Lung (tissue), 12 donors: Measurements from ENCODE around the gene FSCN2. TPM values are rescaled to one million over a fixed set of nuclear protein-coding genes. Genes with fewer than 3 reads are reported as not detected.

Experiments
- ATAC-seq: fragments of 200-7000 bp; cut with Tn5 transposase; one replicate; pipeline ENCODE4 v1.9.1; 2020; ENCODE audit warnings: moderate number of reproducible peaks; ENCODE audit not compliant: insufficient read depth, low FRiP score
- DNase-seq, 3 donors: peaks; one replicate each; pipeline ENCODE4 v3.0.0-alpha.2; 2013 to 2017
- H3K27ac ChIP-seq, 2 donors: one replicate each; pipeline ENCODE4 v1.5.1; 2013; ENCODE audit warnings: mild to moderate bottlenecking in 2 of 2, moderate library complexity in 2 of 2, control low read depth in 1 of 2, inconsistent platforms in 1 of 2, low read depth in 1 of 2, low read length in 1 of 2
- H3K27me3 ChIP-seq, 3 donors: one replicate each; pipeline ENCODE4 v1.5.1; 2013; ENCODE audit warnings: low read length in 2 of 3; ENCODE audit not compliant: control insufficient read depth in 3 of 3, insufficient read depth in 3 of 3
- H3K36me3 ChIP-seq, 4 donors: one replicate each; pipeline ENCODE4 v1.5.1; 2013; ENCODE audit warnings: low read length in 4 of 4, mild to moderate bottlenecking in 1 of 4, moderate library complexity in 1 of 4; ENCODE audit not compliant: control insufficient read depth in 4 of 4, insufficient read depth in 4 of 4
- H3K4me1 ChIP-seq, 5 donors: one replicate each; pipeline ENCODE4 v1.5.1; 2013; ENCODE audit warnings: low read length in 5 of 5, mild to moderate bottlenecking in 2 of 5, moderate library complexity in 1 of 5; ENCODE audit not compliant: control insufficient read depth in 5 of 5, insufficient read depth in 5 of 5
- H3K4me3 ChIP-seq: one replicate; pipeline ENCODE4 v1.5.1; 2013; ENCODE audit warnings: mild to moderate bottlenecking, control low read depth, moderate library complexity
- H3K9ac ChIP-seq, 2 donors: one replicate each; pipeline ENCODE4 v1.5.1; 2013; ENCODE audit warnings: low read length in 2 of 2, control low read depth in 1 of 2; ENCODE audit not compliant: insufficient read depth in 1 of 2
- H3K9me3 ChIP-seq, 4 donors: one replicate each; pipeline ENCODE4 v1.5.1; 2013; ENCODE audit warnings: low read length in 3 of 4, mild to moderate bottlenecking in 1 of 4, moderate library complexity in 1 of 4; ENCODE audit not compliant: control insufficient read depth in 4 of 4, insufficient read depth in 3 of 4
- CTCF ChIP-seq: IDR thresholded peaks from 2 replicates; pipeline ENCODE4 v1.5.1; 2012; ENCODE audit warnings: mild to moderate bottlenecking; ENCODE audit errors: control extremely low read depth, extremely low read depth
- WGBS, 2 donors: extraction: QIAGEN DNeasy Blood & Tissue Kit; methylation state at CpG; one replicate each; pipeline ENCODE4 v1.1.7; 2013; 5-methylcytosine and 5-hydroxymethylcytosine counted together
- polyA plus RNA-seq, 2 donors: library from polyadenylated mRNA; stranded (reverse); fragments of 200-250 nt; gene quantifications; one replicate each; pipeline ENCODE4 v1.2.1, GENCODE V29; 2013
- total RNA-seq, 2 donors: library from RNA; depleted of rRNA in 1 of 2; stranded (reverse); fragments of >200 nt in 1 of 2; gene quantifications; one replicate each; pipeline ENCODE4 v1.2.1, GENCODE V29; 2014 to 2021
- donor health status: control.
- donor health status: control.
- donor health status: Bipolar disorder and iron deficiency.
- donor health status: healthy.
- donor health status: DM: yes; HTN: yes; CAD: no.

The FSCN2 gene
- total and polyA plus RNA-seq, 4 donors: 0.46 to 3.9 (median 1.9) TPM

DNA sequence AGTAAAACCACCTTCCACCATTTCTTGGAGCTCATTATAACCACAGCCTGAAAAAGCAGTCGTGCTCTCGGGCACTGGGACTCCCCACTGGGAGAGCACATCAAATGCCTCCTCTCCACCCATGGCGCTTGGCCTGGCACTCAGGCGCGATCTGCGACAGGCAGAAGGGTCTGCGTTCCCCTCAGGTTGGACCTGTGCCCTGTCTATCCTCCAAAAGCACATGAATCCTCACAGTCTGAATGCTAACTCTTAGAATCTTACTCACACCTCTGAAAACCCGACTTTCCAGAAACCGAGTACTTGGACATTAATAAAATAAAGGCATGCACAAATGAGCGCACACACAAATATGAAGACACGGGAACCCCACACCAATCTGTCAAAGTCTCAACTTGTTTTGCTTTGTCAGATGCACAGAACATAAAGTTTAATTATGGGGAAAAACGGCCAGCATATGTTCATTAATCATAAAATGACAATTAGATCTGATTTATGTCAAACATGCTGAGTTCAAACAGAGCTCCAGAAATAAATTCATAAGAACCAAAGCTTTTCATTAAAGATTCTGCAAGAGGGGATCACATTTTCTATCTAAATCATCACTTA lies 44.5 kb downstream of the FSCN2 start:
- ATAC-seq (no peak), DNase-seq (no peak)
- H3K36me3 ChIP-seq: peaks cover 10 to 45% (median 41%) of the 10 kb centered on the region in 4 donors

DNA sequence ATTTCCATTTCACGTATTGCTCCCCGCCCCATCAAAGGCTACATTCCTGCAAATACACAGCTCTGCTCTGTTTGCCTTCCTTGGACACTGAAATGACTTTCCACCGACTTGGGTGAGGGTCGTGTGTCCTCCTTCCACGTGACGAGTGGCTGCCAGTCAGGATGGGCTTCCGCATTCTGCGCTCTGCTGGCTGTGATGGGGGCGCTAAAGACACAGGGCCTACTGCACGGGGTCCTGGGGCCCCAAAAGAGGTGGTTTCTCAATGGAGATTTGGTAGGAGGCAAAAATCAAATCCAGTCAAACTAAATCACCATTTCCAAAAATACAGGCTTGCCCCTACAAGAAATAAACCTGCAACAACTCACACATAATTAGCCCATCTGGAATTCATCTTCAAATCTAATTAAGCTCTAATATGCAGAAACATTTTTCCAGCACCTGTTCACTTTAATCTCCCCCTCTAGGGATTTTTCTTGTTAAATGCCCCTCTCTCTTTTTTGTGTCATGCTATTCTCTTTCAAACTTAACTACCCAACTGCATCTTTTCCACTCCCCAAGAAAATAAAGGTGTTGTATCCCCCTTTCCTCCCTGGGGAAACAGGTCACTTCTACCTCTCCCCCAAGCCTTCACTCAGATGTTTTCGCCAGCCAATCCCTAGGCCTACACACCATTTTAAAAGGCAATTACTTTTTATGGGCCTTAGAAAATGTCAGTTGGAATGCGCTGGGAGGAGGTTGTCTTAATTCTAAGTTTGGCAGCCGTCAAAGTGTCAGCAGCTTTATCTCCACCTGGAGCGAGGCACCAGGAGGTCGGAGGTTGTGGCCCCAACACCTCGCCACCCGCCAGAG lies 45.8 kb downstream of the FSCN2 start:
- ATAC-seq: no peak
- 91 to 92% methylated on average over 17 of the region's 17 CpGs for WGBS, 2 donors

More for the DNA sequence above, 44.5 kb downstream of the FSCN2 start:
- no peak overlapping the region for H3K9ac ChIP-seq
- no peaks in the 10 kb centered on the region for H3K9me3 ChIP-seq
- WGBS, 2 donors: 93% methylated on average over 12 of the region's 12 CpGs
- TF ChIP-seq CTCF: no peak
- peaks cover 0 to 6% (median 6%) of the 10 kb centered on the region in 5 donors for H3K4me1 ChIP-seq
- H3K27ac ChIP-seq: no peak overlapping the region
- no peaks in the 10 kb centered on the region for H3K27me3 ChIP-seq
- no peak overlapping the region for H3K4me3 ChIP-seq

DNA sequence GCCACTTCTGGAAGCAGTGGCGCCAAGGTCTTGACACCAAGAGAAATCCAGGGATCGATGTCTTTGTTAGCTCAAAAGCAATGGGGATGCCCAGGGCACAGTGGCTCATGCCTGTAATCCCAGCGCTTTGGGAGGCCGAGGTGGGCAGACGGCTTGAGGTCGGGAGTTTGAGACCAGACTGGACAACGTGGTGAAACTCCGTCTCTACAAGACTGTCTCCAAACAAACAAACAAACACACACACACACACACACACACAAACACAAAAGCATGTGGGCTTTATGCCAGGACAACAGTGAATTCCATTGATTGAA lies 46.4 kb downstream of the FSCN2 start:
- 88 to 92% methylated on average over 8 of the region's 8 CpGs for WGBS, 2 donors
- ATAC-seq: no peak

More for the DNA sequence above, 45.8 kb downstream of the FSCN2 start:
- TF ChIP-seq CTCF: no peak
- no peaks in the 10 kb centered on the region for H3K27me3 ChIP-seq
- H3K36me3 ChIP-seq: peaks cover 10 to 43% (median 34%) of the 10 kb centered on the region in 4 donors
- no peak overlapping the region for H3K4me3 ChIP-seq
- H3K4me1 ChIP-seq: peaks cover 0 to 8% (median 0%) of the 10 kb centered on the region in 5 donors
- no peak overlapping the region for H3K27ac ChIP-seq
- H3K9ac ChIP-seq: no peak overlapping the region
- H3K9me3 ChIP-seq: no peaks in the 10 kb centered on the region
- DNase-seq: no peak

More for the DNA sequence above, 46.4 kb downstream of the FSCN2 start:
- Histone ChIP-seq H3K9ac (no peak overlapping the region), H3K9me3 (no peaks in the 10 kb centered on the region), H3K4me3 (no peak overlapping the region), H3K27ac (no peak overlapping the region), H3K36me3 (peaks cover 10 to 41% (median 29%) of the 10 kb centered on the region in 4 donors), H3K27me3 (no peaks in the 10 kb centered on the region), H3K4me1 (peaks cover 0 to 8% (median 0%) of the 10 kb centered on the region in 5 donors)
- DNase-seq: no peak
- no peak for TF ChIP-seq CTCF
